ENCODE measurements around the gene LRP8.

Gene LRP8

DNA sequence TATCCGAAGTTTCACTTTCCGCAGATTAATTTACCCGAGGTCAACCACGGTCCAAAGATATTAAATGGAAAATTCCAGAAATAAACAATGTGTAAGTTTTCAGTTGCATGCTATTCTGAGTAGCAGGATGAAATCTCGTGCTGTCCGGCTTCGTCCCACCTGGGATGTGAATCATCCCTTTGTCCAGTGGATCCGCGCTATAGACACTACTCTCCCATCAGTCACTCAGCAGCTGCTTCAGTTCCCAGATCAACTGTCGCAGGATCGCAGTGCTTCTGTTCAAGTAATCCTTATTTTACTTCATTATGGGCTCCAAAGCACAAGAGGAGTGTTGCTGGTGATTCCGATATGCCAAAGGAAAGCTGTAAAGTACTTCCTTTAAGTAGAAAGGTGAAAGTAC is 8.3 kb upstream of the LRP8 start:
- no peak overlapping the region for H3K27ac ChIP-seq
- TF ChIP-seq ZFX (IDR thresholded peaks at IDR 0.05) (no peak), CTCF (conservative IDR thresholded peaks at IDR 0.05) (no peak)

GRCh38 chr1:53335661-53336060 is 7.8 kb upstream of the LRP8 start:
- H3K27ac ChIP-seq, result no peak overlapping the region
- TF ChIP-seq CTCF (conservative IDR thresholded peaks at IDR 0.05), result no peak
- TF ChIP-seq ZFX (IDR thresholded peaks at IDR 0.05), result no peak

GRCh38 chr1:53334781-53335180 is 6.9 kb upstream of the LRP8 start:
- no peak overlapping the region for H3K27ac ChIP-seq

GRCh38 chr1:53334312-53334711 is 6.4 kb upstream of the LRP8 start:
- no peak overlapping the region for H3K27ac ChIP-seq

More at GRCh38 chr1:53334781-53335180, 6.9 kb upstream of the LRP8 start:
- TF ChIP-seq ZFX (IDR thresholded peaks at IDR 0.05) (no peak), CTCF (conservative IDR thresholded peaks at IDR 0.05) (no peak)

DNA sequence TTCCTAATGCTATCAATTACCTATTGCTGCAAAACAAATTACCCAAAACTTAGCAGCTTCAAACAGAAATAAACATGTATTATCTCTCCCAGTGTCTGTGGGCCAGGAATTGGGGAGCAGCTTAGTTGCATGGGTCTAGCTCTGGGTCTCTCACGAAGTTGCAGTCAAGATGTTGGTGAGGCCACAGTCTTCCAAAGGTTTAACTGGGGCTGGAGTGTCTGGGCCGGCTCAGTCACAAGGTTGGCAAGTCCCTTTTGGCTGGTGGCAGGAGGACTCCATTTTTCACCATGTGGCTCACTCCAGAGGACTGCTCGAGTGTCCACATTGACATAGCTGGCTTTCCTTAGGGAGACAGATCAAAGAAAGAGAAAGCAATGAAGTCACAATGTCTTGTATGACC is 5.0 kb upstream of the LRP8 start:
- no peak for TF ChIP-seq CTCF (conservative IDR thresholded peaks at IDR 0.05)
- TF ChIP-seq ZFX (IDR thresholded peaks at IDR 0.05), result no peak

More at GRCh38 chr1:53334312-53334711, 6.4 kb upstream of the LRP8 start:
- TF ChIP-seq ZFX (IDR thresholded peaks at IDR 0.05), result no peak
- TF ChIP-seq CTCF (conservative IDR thresholded peaks at IDR 0.05), result no peak

DNA sequence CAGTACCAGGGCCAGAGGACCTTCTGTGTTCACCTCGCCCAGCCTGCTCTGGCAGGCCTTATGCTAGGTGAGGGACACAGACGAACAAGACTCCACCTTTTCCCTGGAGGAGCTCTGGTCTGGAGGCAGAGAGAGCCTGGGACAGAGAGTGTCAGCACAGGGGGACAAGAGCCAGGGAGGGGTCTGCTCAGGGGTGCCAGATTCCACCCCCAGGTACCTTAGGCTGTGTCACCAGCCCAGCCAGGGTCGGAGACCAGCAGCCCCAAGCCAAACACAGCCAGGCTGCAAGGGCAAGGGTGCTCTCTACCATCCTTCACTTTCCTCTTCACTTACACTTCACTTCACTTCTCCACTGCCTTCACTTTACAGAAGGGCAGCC is 4.3 kb upstream of the LRP8 start:
- no peak overlapping the region for H3K27ac ChIP-seq
- TF ChIP-seq ZFX (IDR thresholded peaks at IDR 0.05) (no peak), CTCF (conservative IDR thresholded peaks at IDR 0.05) (no peak)

More for the DNA sequence above, 5.0 kb upstream of the LRP8 start:
- no peak overlapping the region for H3K27ac ChIP-seq

- TF ChIP-seq CTCF (conservative IDR thresholded peaks at IDR 0.05) (no peak), ZFX (IDR thresholded peaks at IDR 0.05) (no peak)
These were observed 3.7 kb upstream of the LRP8 start for GRCh38 chr1:53331446-53332185.

More at GRCh38 chr1:53331446-53332185, 3.7 kb upstream of the LRP8 start:
- H3K27ac ChIP-seq, result no peak overlapping the region
